Measurements from ENCODE around the gene GAN.
"Not testable (repeated sequence)": the region's sequence is repeated elsewhere in the genome, so short reads cannot be mapped to it uniquely, and the experiment has no call there.

The GAN gene

DNA sequence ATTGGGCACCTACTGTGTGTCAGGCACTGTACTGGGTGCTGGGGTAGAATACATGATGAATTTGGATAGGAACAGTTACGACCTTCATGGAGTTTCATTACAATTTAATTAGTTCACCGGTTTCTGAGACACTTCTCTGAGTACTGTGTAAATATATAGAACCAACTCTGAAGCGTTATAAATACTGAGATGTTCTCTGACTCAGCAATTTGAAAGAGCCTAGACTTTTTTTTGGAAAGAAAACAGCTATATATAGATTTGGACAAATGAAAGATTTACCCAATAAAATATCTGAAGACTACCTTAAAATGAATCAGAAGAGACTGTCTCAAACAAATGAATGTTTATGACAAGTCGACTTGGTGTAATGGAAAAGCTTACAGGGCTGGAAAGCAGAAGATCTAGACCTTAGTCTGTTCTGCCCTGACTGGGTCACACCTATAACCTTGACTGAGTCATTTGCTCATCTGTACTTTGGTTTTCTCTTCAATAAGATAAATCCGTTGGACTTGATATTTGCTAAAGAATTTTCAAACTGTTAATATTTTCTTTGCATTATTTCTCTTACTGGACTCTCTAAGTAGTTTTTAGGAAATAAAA, 4.6 kb upstream of the GAN start:
- DNase-seq (ENCODE audit: low spot score), result no peak

DNA sequence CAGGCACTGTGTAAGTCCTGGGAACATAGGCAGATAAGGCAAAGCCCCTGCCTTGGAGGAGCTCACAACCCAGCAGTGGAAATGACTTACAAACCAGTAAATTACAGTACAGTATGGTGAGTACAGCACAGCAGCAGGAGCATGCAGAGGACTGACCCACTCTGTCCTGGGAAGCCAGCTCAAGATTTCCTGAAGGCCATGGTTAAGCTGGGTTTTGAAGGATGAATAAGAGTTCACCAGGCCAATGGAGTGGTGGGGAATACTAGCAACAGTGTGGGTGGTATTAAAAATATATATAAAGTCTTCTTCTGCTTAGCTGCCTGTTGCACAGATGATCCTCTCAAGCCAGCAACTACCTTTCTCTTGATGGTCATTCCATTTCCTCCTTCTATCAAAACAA, 3.0 kb upstream of the GAN start:
- DNase-seq (ENCODE audit: low spot score), result no peak

- peak; percentile 13 for DNase-seq (ENCODE audit: low spot score)
Measured at GRCh38 chr16:81313701-81314602, 810 bp upstream of the GAN start.

GRCh38 chr16:81315271-81316175, 761 bp downstream of the GAN start:
- peak; percentile 21 for DNase-seq (ENCODE audit: low spot score)

DNA sequence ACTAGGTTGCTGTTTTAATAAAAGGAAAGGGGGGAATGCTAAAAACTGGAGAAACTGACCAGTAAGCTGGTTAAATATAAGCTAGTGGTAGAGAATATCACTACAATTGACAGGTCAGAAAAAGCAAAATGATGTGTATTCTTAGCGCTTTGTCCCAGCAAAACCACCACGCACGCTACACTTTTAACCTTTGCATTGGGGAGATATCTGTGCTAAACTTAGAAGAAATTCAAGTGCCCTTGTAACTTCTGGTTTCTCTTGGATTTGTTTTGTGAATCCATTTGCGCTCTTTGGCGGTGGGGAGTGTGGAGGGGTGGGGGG, 1.4 kb downstream of the GAN start:
- no peak for DNase-seq (ENCODE audit: low spot score)

- no peak for DNase-seq (ENCODE audit: low spot score)
Measured at GRCh38 chr16:81318711-81319110, 3.9 kb downstream of the GAN start.

- DNase-seq (ENCODE audit: low spot score), result no peak
Measured at GRCh38 chr16:81319221-81319912, 4.6 kb downstream of the GAN start.

- no peak for DNase-seq (ENCODE audit: low spot score)
Measured at GRCh38 chr16:81321039-81321438, 6.3 kb downstream of the GAN start.

GRCh38 chr16:81321536-81321935, 6.8 kb downstream of the GAN start:
- DNase-seq (ENCODE audit: low spot score), result no peak

GRCh38 chr16:81324808-81325207, 10.0 kb downstream of the GAN start:
- no peak for DNase-seq (ENCODE audit: low spot score)

DNA sequence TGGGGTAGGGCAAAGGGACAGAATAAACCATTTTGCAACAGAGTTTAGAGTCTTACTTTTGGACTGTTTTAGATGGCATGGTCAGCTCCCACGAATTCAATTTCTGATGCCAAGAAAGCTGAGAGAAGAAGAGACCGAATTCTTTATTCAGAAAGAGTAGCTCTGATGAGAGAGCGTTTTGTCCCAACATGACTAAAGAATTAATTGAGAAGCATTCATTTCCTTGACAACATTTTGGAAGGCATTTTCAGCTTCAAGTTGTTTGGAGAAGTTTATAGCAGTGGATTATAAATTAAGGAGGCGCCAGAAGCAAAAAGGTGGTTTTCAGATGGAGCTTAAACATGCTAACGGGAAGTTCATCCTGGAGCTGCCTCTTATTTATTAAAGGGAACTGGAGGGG, 12.2 kb downstream of the GAN start:
- DNase-seq (ENCODE audit: low spot score), result peak; percentile 53

- peak; percentile 13 for DNase-seq (ENCODE audit: low spot score)
Measured at GRCh38 chr16:81327447-81328196, 12.9 kb downstream of the GAN start.

- DNase-seq (ENCODE audit: low spot score), result no peak
Measured at GRCh38 chr16:81329947-81330346, 15.2 kb downstream of the GAN start.

- no peak for DNase-seq (ENCODE audit: low spot score)
Measured at GRCh38 chr16:81333356-81333755, 18.6 kb downstream of the GAN start.

DNA sequence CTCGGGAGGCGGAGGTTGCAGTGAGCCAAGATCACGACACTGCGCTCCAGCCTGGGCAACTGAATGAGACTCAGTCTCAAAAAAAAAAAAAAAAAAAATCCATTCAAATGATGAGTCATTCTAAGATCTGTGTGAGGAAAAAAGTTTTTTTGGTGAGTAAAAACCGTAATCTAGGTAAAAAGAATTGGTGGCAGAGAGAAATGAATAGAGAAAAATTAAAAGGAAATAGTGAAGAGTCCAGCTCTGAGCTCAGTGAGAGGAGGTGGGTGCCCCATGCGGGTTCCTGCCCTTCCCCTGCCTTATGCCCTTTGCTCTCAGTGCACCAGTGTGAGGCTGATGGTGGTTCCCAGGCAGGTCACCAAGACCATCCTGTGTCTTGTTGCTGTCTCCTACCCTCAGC, 20.9 kb downstream of the GAN start:
- no peak for DNase-seq (ENCODE audit: low spot score)

DNA sequence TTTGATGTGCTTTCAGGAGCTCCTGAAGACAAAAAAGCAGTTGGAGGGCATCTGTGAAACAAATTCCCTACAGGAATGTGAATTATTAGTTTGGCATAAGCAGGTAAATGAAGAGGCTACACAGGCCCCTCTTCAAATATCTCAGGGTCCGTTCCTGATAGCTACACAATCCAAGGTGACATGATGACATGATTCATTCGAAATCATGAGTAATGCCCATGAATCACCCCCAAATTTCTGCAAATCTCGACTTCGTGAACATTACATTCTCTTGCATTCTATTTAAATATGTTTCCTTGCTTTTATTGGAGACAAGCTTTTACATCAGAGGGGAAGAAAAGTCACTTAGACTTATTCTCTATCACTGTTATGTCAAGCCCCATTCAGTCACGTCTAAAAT, 22.3 kb downstream of the GAN start:
- DNase-seq (ENCODE audit: low spot score), result no peak

DNA sequence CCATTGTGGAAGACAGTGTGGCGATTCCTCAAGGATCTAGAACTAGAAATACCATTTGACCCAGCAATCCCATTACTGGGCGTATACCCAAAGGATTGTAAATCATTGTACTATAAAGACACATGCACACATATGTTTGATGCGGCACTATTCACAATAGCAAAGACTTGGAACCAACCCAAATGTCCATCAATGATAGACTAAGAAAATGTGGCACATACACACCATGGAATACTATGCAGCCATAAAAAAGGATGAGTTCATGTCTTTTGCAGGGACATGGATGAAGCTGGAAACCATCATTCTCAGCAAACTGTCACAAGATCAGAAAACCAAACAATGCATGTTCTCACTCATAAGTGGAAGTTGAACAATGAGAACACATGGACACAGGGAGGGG, 30.4 kb downstream of the GAN start:
- DNase-seq (ENCODE audit: low spot score), result not testable (repeated sequence)

DNA sequence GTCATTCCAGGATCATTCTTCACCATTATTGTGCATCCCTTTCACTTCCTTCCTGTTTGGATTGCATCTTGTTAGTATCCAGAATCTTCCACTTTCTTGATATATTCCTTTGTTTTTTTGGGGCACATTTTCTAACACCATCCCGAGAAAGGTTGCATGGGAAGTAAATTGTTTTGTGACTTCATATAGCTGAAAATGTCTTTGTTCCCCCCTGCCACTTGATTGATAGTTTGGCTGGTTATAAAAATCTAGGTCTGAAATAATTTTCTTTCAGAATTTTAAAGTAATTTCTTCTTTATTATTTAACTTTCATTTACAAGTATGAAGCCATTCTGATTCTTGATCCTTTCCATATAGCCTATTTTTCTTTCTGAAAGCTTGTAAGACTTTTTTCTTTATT, 32.7 kb downstream of the GAN start:
- no peak for DNase-seq (ENCODE audit: low spot score)

DNA sequence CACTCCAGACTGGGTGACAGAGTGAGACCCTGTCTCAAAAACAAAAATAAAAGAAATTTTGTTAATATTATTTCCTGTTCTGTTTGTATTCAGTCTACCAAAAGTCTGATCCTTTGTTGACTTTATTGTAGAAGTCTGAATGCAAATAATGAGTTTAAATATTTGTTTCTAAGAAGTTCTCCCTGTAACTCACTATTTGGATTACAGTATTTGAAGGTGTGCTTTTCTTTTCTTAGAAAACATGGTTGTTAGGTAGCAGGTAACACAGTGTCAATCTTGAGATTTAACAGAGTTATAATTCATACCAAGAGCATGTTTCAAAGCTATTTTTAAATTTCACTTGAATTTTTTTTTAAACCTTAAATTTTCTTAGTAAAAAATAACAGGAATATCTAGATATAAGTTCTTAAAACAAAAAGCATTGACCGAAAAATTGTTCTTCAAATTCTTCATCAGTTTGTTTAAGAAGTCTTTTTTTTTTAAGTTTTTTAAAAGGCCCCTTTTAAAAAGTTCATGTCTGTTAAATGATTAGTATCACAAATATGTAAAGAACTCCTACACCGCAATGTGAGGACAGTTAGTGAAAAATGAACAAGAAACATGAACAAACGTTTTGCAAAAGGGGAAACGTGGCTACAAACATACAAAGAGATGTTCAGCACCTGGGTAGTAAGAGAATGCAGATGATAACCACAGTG, 35.0 kb downstream of the GAN start:
- DNase-seq (ENCODE audit: low spot score), result no peak

- no peak for DNase-seq (ENCODE audit: low spot score)
Measured at GRCh38 chr16:81350306-81350615, 35.5 kb downstream of the GAN start.

DNA sequence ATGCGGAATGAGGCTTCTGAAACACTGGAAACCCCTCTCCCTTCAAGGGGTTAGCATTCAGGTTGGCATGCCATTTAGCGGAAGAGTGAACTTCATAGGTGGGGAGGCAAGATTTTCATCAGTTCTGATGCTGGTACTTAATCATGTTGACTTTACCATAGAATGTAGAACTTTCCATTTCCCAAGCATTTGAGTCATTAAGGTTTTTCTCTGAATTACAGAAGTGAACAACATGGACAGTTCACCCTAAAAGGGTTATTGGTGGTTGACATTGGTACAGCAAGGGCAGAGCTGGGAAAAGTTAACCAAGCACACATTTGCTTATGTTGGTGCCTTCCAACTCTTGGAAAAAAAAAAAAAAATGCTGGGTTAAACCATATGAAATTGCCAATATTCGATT, 39.1 kb downstream of the GAN start:
- DNase-seq (ENCODE audit: low spot score), result no peak
